ENCODE results near the gene MAP3K1. TPM values are rescaled to one million over a fixed set of nuclear protein-coding genes. Genes with fewer than 3 reads are reported as not detected.

MAP3K1 gene
- total RNA-seq, 1 donor from 2014 or later = 33.1 TPM

- Histone ChIP-seq H3K9me3 (no peaks in the 10 kb centered on the region), H3K27ac (peak within 1 kb of the TSS; percentile 95), H3K36me3 (no peaks in the 10 kb centered on the region), H3K4me1 (peaks cover 8% of the 10 kb centered on the region), H3K4me3 (peak within 1 kb of the TSS; percentile 60 to 72), H3K27me3 (no peaks in the 10 kb centered on the region)
- TF ChIP-seq POLR2AphosphoS5 (IDR thresholded peaks at IDR 0.05; ENCODE audit: insufficient read depth in 1 of 2, low read depth in 1 of 2) (peak; percentile 81 to 85), POLR2A (IDR thresholded peaks at IDR 0.05) (peak in 1 of 2 donors; percentile 47), CTCF (IDR thresholded peaks at IDR 0.05) (no peak)
- DNase-seq (ENCODE audit: extremely low spot score in 2 of 2) = peak; percentile 96 to 97
- intact Hi-C loops (cut with DNase I) = loop anchor here (5.0 kb wide), 2 partner anchors 43 to 263 kb away; partner anchors contain the start of genes GPBP1 and MIER3
Observed at GRCh38 chr5:56909294-56910209, 94.2 kb downstream of the MAP3K1 start, which contains the start of gene SETD9. Gene SETD9 (plus strand): TSS chr5:56909596. CDS start chr5:56909646, 50 bp downstream.

- TF ChIP-seq POLR2AphosphoS5 (IDR thresholded peaks at IDR 0.05; ENCODE audit: insufficient read depth in 1 of 2, low read depth in 1 of 2) (peak in 1 of 2 donors; percentile 11), POLR2A (IDR thresholded peaks at IDR 0.05) (no peak), CTCF (IDR thresholded peaks at IDR 0.05) (no peak)
- Histone ChIP-seq H3K27ac (peak overlapping the region; percentile 95), H3K9me3 (no peaks in the 10 kb centered on the region), H3K36me3 (no peaks in the 10 kb centered on the region), H3K4me3 (peak overlapping the region; percentile 60 to 72), H3K4me1 (peaks cover 8% of the 10 kb centered on the region), H3K27me3 (no peaks in the 10 kb centered on the region)
- DNase-seq (ENCODE audit: extremely low spot score in 2 of 2) = no peak
- intact Hi-C loops (cut with DNase I) = loop anchor here (5.0 kb wide), 1 partner anchor 42 kb away; the partner anchor contains the start of gene MIER3
Observed at GRCh38 chr5:56910210-56910965, 95.0 kb downstream of the MAP3K1 start.

- Histone ChIP-seq H3K4me3 (no peak overlapping the region), H3K27ac (no peak overlapping the region), H3K27me3 (no peaks in the 10 kb centered on the region), H3K36me3 (no peaks in the 10 kb centered on the region), H3K4me1 (peaks cover 8% of the 10 kb centered on the region), H3K9me3 (no peaks in the 10 kb centered on the region)
- DNase-seq (ENCODE audit: extremely low spot score in 2 of 2) = no peak
- intact Hi-C loops (cut with DNase I) = loop anchor here (5.0 kb wide), 1 partner anchor 39 kb away; the partner anchor contains the start of gene MIER3
- no peak for TF ChIP-seq CTCF (IDR thresholded peaks at IDR 0.05)
- no peak for TF ChIP-seq POLR2AphosphoS5 (IDR thresholded peaks at IDR 0.05; ENCODE audit: insufficient read depth in 1 of 2, low read depth in 1 of 2)
- TF ChIP-seq POLR2A (IDR thresholded peaks at IDR 0.05) = no peak
Observed at GRCh38 chr5:56913766-56914165, 98.4 kb downstream of the MAP3K1 start.

GRCh38 chr5:56914678-56915077 is 99.3 kb downstream of the MAP3K1 start:
- Histone ChIP-seq H3K27me3 (no peaks in the 10 kb centered on the region), H3K27ac (no peak overlapping the region), H3K4me1 (peaks cover 8% of the 10 kb centered on the region), H3K4me3 (no peak overlapping the region), H3K36me3 (no peaks in the 10 kb centered on the region), H3K9me3 (no peaks in the 10 kb centered on the region)
- DNase-seq (ENCODE audit: extremely low spot score in 2 of 2) = no peak
- intact Hi-C loops (cut with DNase I) = loop anchor here (5.0 kb wide), 1 partner anchor 38 kb away; the partner anchor contains the start of gene MIER3
- TF ChIP-seq POLR2A (IDR thresholded peaks at IDR 0.05) (no peak), CTCF (IDR thresholded peaks at IDR 0.05) (no peak), POLR2AphosphoS5 (IDR thresholded peaks at IDR 0.05; ENCODE audit: insufficient read depth in 1 of 2, low read depth in 1 of 2) (no peak)

Measured in vagina (tissue), 2 donors.